ENCODE measurements around the gene TRPM2.

DNA sequence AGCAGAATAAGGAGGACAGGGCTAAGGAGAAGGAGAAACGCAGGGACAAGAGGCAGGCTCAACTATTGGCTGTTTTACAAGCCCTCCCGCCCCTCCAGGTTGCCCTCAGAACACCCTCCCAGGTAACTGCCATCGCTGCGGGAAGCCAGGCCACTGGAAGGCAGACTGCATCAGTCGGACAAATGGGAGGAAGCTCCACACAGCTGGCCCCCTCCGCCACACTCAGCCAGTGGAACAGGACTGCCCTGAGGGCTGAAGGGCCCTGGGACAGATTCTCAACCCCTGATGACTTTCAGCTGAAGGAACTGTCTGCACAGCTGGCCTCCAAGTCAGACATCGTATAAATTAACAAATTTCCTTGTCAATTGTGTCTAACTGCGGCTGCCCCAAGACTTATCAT lies 123.7 kb downstream of the TRPM2 start:
- TF ChIP-seq POLR2AphosphoS5 (IDR thresholded peaks at IDR 0.05) (no peak), POLR2A (IDR thresholded peaks at IDR 0.05) (no peak), EP300 (IDR thresholded peaks at IDR 0.05) (no peak)
- TF ChIP-seq, protein P1, sequence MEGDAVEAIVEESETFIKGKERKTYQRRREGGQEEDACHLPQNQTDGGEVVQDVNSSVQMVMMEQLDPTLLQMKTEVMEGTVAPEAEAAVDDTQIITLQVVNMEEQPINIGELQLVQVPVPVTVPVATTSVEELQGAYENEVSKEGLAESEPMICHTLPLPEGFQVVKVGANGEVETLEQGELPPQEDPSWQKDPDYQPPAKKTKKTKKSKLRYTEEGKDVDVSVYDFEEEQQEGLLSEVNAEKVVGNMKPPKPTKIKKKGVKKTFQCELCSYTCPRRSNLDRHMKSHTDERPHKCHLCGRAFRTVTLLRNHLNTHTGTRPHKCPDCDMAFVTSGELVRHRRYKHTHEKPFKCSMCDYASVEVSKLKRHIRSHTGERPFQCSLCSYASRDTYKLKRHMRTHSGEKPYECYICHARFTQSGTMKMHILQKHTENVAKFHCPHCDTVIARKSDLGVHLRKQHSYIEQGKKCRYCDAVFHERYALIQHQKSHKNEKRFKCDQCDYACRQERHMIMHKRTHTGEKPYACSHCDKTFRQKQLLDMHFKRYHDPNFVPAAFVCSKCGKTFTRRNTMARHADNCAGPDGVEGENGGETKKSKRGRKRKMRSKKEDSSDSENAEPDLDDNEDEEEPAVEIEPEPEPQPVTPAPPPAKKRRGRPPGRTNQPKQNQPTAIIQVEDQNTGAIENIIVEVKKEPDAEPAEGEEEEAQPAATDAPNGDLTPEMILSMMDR (IDR thresholded peaks at IDR 0.05): no peak

Data from stomach (tissue), 4 donors.